GM18520 (cell line): ENCODE data around the gene TNFRSF9.
"Not testable (repeated sequence)": the region's sequence is repeated elsewhere in the genome, so short reads cannot be mapped to it uniquely, and the experiment has no call there.

Experiments
- ATAC-seq: cut with Tn5 transposase; IDR thresholded peaks from one replicate; pipeline ENCODE4 v1.9.1; 2021; ENCODE audit not compliant: unreplicated experiment

The TNFRSF9 gene

DNA sequence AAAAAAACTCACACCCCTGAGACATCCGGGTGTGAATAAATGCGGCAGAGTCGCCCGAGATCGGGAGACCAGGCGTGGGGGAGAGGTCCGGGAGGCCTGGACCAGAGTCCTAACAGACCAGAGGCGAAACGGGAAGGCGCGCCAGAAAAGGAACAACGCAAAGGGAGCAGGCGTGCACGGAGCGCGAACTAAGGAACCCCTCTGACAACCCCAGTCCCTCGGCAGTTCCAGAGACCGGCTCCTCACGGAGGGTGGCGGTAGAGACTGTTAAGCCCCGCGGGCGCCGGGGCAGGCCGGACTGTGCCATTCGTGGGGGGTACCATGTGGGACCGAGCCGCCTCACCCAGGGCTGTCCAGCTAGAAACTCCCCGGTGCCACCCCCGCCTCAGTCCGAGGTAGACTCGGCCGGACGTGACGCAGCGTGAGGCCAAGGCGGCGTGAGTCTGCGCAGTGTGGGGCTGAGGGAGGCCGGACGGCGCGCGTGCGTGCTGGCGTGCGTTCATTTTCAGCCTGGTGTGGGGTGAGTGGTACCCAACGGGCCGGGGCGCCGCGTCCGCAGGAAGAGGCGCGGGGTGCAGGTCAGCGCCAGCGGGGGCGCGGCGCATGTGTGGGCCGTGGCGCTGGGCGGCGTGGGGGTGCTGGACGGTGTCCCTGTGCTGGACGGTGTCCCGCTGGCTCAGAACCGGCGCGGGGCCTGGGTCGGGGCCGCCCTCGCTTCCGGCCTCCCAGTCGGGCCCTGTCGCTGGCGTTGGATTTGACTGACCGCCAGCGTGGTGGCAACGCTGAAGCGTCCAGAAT, 20.8 kb upstream of the TNFRSF9 start, which contains the start of gene PARK7:
Gene PARK7 (plus strand): TSS at position 496 of the 798 bp plus-strand sequence. CDS start 1,075 bp downstream, outside the sequence.
- ATAC-seq = peak; percentile 89

DNA sequence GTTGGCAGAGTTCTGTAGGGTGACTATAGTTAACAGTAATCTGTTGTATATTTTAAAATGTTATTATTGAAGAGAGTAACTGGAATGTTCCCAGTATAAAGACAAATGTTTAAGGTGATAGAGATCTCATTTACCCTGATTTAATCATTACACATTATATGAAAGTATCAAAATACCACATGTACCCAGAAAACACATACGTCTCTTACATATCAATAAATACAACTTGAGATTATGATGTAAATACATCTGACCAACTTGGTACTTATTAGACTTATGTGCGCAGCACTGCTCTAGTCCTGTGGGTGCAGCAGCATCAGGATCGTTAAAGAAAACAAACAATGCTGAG, 20.2 kb upstream of the TNFRSF9 start:
- no peak for ATAC-seq

DNA sequence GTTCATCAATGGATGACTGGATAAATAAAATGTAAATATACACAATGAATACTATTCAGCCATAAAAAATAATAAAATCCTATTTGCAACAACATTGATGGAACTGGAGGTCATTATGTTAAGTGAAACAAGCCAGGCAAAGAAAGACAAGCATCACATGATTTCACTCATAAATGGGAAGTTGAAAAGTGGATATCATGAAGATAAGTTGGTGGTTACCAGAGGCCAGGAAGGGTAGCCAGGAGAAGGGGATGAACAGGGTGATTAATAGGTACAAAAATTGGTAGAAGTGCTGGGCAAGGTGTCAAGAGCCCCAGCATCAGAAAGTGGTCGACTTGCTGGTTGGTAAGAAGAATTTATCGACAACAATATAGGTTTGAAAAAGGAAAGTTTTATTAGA, 19.5 kb upstream of the TNFRSF9 start:
- ATAC-seq = no peak

DNA sequence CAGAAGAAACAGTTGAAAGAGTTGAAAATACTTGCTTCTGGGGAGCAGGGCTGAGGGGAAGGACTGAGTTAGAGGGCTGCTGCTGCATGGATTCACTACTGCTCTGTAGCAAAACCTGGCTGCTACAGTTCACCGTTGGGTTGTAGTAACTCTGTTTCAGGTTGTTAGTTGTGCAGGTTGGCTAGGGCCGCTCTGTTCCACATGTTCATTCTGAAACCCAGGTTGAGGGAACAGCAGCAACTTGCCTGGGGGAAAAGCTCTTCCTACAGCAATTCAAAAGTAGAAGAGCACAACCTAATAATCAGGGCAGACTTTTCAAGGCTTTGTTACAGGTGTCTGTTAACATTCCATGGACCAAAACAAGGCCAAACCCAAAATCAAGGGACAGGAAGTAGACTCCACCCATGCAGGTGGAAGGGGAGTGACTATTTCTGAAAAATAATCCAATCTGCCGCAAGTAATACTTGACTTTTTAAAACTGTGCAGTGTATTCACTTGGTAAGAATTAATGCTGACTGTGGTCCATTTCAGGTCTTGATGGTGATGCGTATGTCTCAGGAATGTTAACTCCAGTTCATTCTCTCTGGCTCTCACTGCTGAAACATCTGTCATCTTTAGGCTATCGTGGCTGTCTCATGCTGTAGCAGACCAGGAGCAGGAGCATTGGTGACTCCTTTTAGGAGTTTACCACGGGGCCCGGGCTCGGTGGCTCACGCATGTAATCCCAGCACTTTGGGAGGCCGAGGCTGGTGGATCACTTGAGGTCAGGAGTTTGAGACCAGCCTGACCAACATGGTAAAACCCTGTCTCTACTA, 15.8 kb upstream of the TNFRSF9 start:
- no peak for ATAC-seq

DNA sequence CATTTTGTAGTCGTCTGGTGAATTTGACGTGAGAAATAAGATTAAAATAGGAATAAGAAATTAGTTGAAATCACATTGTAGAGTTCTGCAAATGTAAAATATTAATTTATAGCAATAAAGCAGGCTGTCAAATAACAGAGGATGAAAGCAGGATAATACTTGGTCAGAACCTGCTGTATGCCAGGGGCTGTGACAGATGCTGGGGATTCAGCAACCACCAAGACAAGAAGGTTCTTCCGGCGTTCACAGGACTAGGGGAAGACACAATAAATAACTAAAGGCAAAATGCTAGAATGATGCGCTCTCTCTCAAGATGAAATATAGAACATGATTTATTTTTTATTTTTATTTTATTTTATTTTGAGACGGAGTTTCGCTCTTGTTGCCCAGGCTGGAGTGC, 14.0 kb upstream of the TNFRSF9 start:
- no peak for ATAC-seq

DNA sequence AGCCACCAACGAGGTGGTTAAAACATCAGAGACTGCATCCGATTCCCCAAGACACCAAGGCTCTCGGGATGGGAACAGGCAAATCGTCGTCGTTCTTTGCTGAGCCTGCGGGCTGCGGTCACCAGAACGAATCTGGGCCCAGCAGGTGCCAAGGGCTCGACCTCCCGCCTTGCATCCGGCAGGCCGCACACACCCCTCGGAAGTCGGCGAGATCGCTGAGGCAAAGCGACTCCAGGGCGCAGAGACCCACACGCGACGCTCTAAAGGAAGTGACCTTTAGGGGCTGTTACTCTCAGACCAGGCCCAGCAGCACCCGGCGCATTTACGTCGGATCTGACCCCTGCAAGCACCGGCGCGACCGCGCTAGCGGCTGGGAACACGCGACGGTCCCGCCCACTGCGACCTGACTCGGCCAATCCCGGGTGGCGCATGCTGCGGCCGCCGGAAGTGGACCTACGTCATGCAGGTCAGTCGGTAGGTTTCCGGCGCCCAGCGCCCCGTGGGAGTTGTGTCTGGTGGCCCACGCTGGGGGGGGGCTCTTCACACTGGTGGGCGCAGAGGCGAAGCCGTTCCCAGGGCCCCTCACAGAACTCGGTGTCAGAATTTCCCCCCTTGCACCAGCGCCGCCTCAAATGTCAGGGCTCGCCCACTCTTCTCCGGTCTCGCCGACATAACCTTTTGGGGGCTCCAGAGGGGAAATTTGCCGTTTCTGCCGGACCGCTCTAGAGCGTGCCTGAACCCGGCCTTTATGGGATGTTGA, 13.4 kb upstream of the TNFRSF9 start:
- ATAC-seq = peak; percentile 86

DNA sequence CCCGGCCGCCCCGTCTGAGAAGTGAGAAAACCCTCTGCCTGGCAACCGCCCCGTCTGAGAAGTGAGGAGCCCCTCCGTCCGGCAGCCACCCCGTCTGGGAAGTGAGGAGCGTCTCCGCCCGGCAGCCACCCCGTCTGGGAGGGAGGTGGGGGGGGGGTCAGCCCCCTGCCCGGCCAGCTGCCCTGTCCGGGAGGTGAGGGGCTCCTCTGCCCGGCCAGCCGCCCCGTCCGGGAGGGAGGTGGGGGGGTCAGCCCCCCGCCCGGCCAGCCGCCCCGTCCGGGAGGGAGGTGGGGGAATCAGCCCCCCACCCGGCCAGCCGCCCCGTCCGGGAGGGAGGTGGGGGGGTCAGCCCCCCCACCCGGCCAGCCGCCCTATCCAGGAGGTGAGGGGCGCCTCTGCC, 12.2 kb upstream of the TNFRSF9 start:
- ATAC-seq = not testable (repeated sequence)

DNA sequence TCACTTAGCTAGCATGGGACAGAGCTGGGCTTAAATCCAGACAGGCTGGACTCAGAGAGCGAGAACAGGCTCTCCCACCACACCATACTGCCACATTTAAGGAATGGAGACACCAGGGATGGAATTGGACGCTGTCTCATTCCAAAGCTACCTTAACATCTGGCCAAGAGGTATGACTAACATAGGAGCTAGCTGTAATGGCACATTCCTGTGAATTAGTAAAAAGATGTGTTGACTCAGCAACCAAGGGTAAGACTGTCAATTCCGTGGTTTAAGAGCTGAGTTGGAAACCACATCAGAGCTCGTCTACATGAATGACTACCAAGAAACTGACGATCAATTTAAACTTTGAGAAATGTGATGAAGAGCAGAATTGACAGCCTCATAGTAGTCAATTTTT, 8.3 kb upstream of the TNFRSF9 start:
- no peak for ATAC-seq

DNA sequence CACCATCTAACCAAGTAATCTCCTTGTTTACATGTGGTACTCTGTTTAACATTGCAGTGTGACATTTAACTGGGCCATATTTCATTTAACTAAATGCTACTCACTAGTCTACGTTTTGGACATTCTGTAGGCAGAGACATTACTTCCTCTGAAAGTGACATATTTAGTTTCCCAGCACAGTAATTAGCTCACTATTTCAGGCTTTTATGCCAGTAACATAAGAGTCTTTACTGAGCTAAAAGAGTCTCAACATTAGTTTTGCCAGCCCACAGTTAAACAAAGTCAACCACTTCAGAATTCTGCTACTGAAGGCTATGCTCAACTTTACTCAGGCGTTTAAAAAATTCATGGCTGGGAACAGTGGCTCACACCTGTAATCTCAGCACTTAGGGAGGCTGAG, 2.6 kb upstream of the TNFRSF9 start:
- no peak for ATAC-seq

DNA sequence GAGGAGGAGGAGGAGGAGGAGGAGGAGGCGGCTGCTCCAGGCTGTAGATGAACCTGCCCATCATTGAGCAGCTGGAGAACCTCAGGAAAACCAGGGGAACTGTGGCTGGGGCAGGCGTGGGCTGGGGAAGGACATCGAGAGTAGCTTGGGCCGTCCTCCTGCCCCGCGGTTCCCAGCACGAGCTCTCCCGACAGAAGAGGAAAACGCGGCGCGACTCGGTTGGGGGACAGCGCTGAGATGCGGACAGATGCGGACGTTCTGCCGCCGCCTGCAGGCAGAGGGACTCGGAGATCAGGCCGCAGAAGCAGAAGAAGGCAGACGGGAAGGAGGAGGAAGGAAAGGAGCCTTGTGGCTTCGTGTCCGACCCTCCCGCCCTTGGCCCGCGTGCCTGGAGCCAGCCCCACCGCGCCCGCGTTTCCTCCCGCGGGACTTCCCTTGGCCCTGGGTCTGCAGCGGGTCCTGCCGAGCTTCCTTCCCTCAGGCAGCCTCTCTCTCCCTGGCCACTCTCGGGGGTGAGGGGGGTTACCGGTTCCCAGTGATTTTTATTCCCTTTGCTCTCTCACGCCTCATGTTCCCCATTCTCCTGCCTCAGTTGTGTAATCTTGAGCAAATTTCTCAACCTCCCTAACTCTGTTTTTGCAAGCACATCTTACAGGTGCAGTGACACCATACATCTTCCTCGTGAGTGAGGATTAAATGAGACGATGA, 1.7 kb upstream of the TNFRSF9 start:
- ATAC-seq = no peak

DNA sequence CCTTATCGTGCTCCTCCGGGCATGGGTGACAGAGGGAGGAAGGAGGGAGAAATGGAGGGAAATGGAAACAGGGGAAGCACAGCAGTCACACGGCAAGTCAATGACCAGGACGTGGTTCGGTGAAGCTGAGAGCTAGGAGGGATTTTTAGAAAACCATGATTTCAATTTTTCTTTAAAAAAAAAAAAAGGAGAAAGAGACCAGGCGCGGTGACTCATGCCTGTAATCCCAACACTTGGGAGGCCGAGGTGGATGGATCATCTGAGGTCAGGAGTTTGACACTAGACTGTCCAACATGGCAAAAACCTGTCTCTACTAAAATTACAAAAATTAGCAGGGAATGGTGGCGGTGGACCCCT, 776 bp upstream of the TNFRSF9 start:
- ATAC-seq = no peak

DNA sequence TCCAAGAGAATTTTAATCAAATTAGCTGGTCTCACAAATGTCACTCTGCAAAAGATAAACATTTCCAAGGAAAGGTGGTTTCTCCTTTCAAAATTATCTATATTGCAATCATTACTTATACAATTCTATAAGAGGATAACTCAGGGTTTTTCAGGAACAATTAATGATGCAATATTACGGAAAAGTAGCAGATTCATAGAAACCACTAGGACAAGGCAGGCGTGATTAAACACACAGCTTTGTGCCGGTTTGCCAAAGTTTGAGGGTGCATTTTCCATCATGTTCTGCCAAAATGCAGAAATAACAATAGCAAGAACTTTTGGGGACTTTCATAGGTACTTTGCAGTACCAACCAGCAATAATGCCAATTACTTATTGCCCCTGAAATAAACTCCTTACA, 605 bp downstream of the TNFRSF9 start:
- ATAC-seq = no peak

DNA sequence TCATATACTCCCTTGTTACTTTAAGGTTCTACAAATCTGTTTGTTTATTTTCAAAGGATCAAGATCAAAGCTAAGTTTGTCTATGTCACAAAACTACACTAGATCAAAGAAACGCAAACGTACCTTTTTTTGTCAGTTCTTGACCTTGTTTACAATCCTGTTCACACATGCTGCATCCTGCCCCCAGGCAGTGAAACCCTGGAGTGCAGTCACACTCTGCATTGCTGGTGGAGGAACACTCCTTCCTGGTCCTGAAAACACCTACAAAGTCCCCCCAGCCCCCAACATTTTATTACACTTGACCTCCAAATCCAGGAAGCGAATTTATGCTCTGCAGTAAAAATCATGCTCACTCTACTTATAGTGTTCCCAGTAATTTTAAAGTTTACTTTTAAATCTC, 2.6 kb downstream of the TNFRSF9 start:
- no peak for ATAC-seq

DNA sequence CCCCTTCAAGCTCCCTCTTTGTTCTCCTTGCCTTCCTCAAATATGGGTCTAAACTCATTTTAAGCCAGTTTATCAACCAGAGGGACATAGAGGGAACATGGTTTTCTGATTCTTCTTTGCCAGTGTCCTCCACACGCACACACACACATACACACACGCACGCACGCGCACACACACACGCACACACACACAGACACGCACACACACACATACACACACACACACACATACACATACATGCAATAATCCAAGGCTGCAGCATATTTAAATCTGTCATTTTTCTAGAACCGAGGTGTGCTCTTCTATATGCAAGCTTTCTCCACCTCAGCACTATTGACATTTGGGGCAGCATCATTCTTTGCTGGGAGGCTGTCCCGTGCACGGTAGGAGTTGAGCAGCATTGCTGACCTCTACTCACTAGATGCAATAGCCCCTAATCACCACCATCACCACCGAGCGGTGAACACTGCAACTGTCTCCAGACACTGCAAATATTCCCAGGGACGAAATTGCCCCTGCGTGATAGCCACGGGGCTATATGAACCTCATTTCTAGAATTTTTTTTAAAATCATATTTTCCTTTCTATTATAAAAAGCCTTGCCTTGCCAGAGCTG, 8.0 kb downstream of the TNFRSF9 start:
- ATAC-seq = no peak

DNA sequence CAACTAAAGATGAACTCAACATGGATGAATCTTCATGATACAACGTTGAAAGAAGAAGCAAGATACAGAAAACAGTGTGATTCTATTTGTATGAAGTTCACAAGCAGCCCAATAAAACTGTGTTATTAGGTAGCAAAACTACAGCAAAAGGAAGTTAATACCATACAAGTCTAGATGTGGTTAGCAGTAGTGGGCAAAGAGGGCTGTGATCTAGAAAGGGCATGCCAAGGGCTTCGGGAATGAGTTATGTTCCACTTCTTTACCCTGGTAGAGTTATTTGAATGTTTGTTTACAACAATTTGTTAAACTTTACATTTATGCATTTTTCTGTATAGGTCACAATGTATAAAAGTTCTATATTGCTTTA, 9.2 kb downstream of the TNFRSF9 start:
- ATAC-seq = no peak

DNA sequence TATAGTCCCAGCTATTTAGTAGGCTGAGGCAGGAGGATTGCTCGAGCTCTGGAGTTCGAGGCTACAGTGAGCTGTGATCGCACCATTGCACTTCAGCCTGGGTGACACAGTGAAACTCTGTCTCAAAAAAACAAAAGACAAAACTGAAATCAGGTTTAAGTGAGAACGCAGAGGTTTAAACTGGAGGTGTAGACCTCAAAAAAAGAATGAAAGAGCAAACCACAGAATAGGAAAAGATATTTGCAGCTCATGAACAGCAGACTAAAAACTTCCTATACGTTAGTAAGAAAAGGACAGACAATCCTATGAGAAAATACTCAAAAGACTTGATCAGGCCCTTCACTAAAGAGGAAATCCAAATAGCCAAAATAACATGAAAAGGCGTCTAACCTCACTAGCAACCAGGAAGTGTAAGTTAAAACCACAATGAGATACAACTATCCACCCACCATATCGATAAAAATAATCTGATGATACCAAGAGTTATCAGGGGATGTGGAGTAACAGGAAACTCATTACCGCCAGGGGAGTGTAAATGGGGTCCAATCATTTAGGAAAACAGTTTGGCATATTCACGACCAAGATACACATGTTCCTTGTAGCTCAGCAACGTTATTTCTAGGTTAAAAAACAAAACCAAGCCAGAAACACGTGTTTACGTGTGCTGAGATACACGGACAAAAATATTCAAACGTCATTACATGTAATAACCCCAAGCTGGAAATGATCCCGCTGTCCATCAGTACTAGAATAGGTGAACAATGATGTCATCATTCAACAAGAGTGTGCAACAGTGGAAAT, 9.8 kb downstream of the TNFRSF9 start:
- no peak for ATAC-seq

DNA sequence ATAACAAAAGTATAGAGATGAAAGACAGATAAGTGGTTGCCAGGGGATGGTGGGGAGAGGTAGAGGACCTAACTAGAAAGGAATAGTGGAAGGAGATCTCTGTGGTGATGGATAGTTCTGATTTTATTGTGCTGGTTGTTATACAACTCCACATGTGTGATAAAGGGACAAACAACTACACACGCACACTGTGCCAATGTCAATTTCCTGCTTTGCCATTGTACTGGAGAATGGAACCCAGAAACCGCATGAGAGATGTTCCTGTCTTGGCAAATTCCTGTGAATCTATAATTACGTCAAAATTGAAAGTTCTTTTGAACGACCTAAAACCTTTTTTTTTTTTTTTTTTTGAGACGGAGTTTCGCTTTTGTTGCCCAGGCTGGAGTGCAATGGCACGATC, 11.0 kb downstream of the TNFRSF9 start:
- no peak for ATAC-seq

DNA sequence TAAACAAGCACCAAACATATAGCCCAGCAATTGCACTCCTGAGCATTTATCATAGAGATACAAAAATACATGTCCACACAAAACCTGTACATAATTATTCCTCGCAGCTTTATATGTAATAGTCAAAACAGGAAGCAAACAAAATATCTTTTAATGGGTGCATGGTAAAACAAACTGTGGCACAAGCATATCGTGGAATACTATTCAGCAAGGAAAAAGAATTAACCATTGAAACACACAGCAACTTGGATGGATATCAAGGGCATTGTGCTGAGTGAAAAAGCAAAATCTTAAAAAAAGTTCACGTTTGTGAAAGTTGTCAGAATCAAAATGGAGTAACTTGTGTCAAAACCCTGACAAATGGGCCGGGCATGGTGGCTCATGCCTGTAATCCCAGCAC, 12.4 kb downstream of the TNFRSF9 start:
- ATAC-seq = no peak

DNA sequence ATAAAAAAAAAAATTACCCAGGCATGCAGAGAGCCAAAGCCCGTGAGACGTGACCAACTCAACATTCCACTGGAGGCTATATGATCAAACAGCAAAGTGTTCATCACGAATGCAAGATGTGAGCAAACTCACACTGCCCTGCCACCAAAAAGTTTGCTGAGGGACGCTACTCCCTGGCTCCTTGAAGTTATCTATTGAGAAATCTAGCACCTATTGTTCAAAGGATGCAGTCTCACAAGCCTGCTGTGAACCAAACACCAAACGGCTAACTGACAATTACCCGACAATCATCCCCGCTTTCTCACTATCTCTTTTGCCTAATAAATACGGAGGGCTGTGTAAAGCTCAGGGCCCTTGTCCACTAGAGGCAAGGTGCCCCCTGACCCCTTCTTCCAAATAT, 13.6 kb downstream of the TNFRSF9 start:
- not testable (repeated sequence) for ATAC-seq

DNA sequence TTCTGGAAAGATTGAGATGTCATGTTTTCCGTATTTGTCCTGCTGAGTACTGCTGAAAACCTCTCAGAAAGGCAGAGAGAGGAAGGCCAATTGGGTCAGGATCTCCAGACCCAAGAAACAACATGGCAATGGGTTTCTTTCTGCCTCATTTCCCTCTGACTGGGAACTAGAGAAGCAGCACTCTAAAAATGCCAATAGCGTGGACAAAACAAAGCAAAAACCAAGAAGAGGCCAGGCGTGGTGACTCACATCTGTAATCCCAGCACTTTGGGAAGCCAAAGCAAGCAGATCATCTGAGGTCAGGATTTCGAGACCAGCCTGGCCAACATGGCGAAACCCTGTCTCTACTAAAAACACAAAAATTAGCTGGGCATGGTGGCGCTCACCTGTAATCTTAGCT, 18.3 kb downstream of the TNFRSF9 start:
- ATAC-seq = no peak
